ENCODE data around the gene NFX1. TPM values are rescaled to one million over a fixed set of nuclear protein-coding genes. Genes with fewer than 3 reads are reported as not detected.
"Not testable (repeated sequence)": the region's sequence is repeated elsewhere in the genome, so short reads cannot be mapped to it uniquely, and the experiment has no call there.

NFX1 gene
- polyA plus RNA-seq, 3 donors from 2014 or later, result 8.8 to 27.0 (median 11.8) TPM

DNA sequence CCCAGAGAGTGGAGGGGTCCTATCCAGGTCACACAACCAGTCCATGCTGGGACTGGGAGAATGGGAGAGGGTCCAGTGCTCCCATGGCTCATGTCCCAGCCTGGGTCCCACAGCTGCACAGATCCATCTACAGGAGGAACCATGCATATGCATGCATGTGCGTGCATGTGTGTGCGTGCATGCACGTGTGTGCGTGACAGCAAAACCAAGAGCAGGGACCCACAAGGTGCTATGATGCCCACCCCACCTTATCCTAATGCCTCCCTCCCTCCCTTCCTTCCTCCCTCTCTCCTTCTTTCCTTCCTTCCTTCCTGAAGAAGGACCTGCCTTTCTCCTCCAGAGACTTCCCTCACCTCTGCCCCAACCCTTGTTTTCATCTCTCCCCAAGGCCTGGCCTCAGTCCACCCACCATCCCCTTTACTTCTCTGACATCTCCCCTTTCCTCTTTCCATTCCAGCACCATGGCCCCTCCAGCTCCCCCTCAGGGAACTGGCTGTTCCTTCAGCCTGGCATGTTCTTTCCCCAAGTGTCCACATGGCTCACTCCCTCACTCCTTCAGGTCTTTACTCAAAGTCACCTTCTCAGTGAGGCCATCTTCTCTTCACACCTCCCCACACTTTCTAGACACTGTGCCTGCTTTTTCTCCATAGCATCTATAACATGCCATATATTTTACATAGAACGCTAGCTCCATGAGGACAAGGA, 90.2 kb downstream of the NFX1 start:
- no peaks in the 10 kb centered on the region for H3K4me1 Mint-ChIP-seq
- no peak overlapping the region for H3K27ac Mint-ChIP-seq
- H3K27me3 Mint-ChIP-seq (ENCODE audit: low read depth in 3 of 3), result peaks cover 0 to 4% (median 4%) of the 10 kb centered on the region in 3 donors
- no peaks in the 10 kb centered on the region for H3K36me3 Mint-ChIP-seq
- H3K4me3 Mint-ChIP-seq, result no peak overlapping the region
- no peaks in the 10 kb centered on the region for H3K9me3 Mint-ChIP-seq
- DNase-seq, result no peak

GRCh38 chr9:33381231-33381791, 91.0 kb downstream of the NFX1 start:
- Mint-ChIP-seq H3K27ac (no peak overlapping the region), H3K9me3 (no peaks in the 10 kb centered on the region), H3K4me3 (no peak overlapping the region), H3K36me3 (no peaks in the 10 kb centered on the region), H3K27me3 (ENCODE audit: low read depth in 3 of 3) (peaks cover 0 to 4% (median 4%) of the 10 kb centered on the region in 3 donors), H3K4me1 (no peaks in the 10 kb centered on the region)
- no peak for DNase-seq

GRCh38 chr9:33382397-33382796, 92.1 kb downstream of the NFX1 start:
- not testable (repeated sequence) for H3K27ac Mint-ChIP-seq; DNase-seq; H3K27me3 Mint-ChIP-seq (ENCODE audit: low read depth in 3 of 3); H3K4me1 Mint-ChIP-seq; H3K4me3 Mint-ChIP-seq; H3K36me3 Mint-ChIP-seq; H3K9me3 Mint-ChIP-seq

GRCh38 chr9:33383396-33383795, 93.1 kb downstream of the NFX1 start:
- not testable (repeated sequence) for H3K4me1 Mint-ChIP-seq; DNase-seq; H3K27me3 Mint-ChIP-seq (ENCODE audit: low read depth in 3 of 3); H3K4me3 Mint-ChIP-seq; H3K27ac Mint-ChIP-seq; H3K9me3 Mint-ChIP-seq; H3K36me3 Mint-ChIP-seq

DNA sequence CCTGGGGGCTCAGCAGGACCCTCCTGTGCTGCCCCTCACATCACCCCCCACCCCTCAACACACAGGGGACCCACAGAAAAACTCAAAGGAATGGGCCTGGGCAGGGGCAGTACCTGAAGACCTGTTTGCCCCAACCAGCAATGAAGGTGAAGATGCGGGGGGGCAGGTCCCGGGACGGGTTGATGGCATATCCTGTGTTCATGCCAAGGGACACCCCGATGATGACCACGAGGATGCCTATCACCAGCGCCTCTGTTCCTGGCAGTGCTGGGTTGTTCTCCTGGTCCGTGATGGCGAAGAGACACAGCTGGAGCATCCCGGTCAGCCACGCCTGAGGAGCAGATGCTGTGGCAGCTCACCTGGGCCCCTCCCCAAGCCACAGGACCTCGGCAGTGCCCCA, 95.2 kb downstream of the NFX1 start:
- not testable (repeated sequence) for H3K27me3 Mint-ChIP-seq (ENCODE audit: low read depth in 3 of 3); H3K9me3 Mint-ChIP-seq; H3K4me1 Mint-ChIP-seq; H3K36me3 Mint-ChIP-seq; H3K4me3 Mint-ChIP-seq; H3K27ac Mint-ChIP-seq; DNase-seq

GRCh38 chr9:33385979-33386640, 95.8 kb downstream of the NFX1 start:
- H3K4me3 Mint-ChIP-seq, result not testable (repeated sequence)

GRCh38 chr9:33386641-33386996, 96.3 kb downstream of the NFX1 start:
- not testable (repeated sequence) for H3K4me1 Mint-ChIP-seq; H3K9me3 Mint-ChIP-seq; H3K36me3 Mint-ChIP-seq; H3K4me3 Mint-ChIP-seq; H3K27ac Mint-ChIP-seq; DNase-seq; H3K27me3 Mint-ChIP-seq (ENCODE audit: low read depth in 3 of 3)

More at GRCh38 chr9:33385979-33386640, 95.8 kb downstream of the NFX1 start:
- not testable (repeated sequence) for H3K4me1 Mint-ChIP-seq; H3K27me3 Mint-ChIP-seq (ENCODE audit: low read depth in 3 of 3); H3K36me3 Mint-ChIP-seq; H3K9me3 Mint-ChIP-seq; H3K27ac Mint-ChIP-seq; DNase-seq

DNA sequence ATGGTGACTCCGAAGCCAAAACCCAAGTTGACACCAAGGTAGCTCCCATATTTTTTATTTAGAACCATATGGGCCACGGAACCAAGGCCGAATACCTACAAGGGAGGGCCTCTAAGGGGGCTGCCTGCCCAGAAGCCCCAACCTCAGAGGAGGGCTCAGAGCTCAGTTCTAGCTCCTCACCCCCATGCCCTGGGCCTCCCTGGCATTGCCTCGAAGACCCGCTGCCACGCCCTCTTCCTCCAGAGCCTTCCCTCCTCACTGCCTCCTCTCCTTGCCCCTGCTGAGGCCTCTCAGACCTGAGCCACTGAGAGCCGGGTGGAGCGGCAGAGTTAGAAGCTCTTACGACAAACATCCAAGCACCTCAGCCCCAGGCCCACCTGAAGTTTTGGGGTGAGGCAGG, 96.7 kb downstream of the NFX1 start:
- H3K27ac Mint-ChIP-seq; DNase-seq; H3K4me3 Mint-ChIP-seq; H3K27me3 Mint-ChIP-seq (ENCODE audit: low read depth in 3 of 3); H3K9me3 Mint-ChIP-seq; H3K4me1 Mint-ChIP-seq; H3K36me3 Mint-ChIP-seq: not testable (repeated sequence)

GRCh38 chr9:33388110-33388994, 98.0 kb downstream of the NFX1 start:
- Mint-ChIP-seq H3K9me3 (no peaks in the 10 kb centered on the region), H3K4me1 (no peaks in the 10 kb centered on the region), H3K36me3 (no peaks in the 10 kb centered on the region), H3K4me3 (no peak overlapping the region), H3K27me3 (ENCODE audit: low read depth in 3 of 3) (peaks cover 0 to 4% (median 2%) of the 10 kb centered on the region in 3 donors), H3K27ac (no peak overlapping the region)
- no peak for DNase-seq

- H3K4me3 Mint-ChIP-seq; H3K27me3 Mint-ChIP-seq (ENCODE audit: low read depth in 3 of 3); H3K27ac Mint-ChIP-seq; H3K9me3 Mint-ChIP-seq; H3K36me3 Mint-ChIP-seq; DNase-seq; H3K4me1 Mint-ChIP-seq: not testable (repeated sequence)
Observed at GRCh38 chr9:33391111-33391771, 100.9 kb downstream of the NFX1 start.

DNA sequence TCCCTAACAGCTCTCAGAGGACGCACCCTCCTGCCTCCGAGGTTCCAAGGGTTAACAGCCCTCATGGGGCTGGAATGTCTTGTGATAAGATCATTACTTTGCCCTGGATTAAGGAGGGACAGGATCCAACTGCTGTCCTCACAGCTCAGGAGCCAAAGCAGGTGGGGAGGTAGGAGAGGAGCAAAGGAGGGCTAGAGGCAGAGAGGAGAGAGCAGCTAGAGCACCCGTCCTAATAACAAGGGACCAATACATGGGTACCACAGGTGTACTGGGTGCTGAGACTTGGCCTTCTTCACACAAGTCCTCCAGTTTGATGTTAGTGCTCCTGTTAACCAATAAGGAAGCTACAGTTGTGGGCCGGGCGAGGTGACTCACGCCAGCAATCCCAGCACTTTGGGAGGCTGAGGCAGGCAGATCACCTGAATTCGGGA, 102.3 kb downstream of the NFX1 start:
- H3K36me3 Mint-ChIP-seq; H3K4me3 Mint-ChIP-seq; H3K4me1 Mint-ChIP-seq; DNase-seq; H3K9me3 Mint-ChIP-seq; H3K27me3 Mint-ChIP-seq (ENCODE audit: low read depth in 3 of 3); H3K27ac Mint-ChIP-seq: not testable (repeated sequence)

DNA sequence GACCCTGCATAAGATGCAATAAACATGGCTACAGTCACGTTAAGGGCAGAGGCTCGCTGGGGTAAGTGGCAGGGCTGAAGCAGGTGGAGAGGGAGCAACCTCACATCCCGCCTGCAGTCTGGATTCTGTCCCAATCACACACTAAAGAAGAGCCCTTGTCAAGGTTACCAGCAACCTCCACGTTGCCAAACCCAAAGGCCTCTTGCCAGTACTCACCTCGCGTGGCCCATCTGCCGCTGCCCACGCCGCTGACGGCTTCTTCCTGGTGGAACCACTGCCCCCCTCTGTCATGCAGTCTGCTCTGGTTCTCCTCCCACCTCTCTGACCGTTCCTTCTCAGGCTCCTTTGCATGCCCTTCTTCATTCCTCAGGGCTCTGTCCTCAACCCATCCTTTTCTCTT, 103.3 kb downstream of the NFX1 start:
- Mint-ChIP-seq H3K27ac (no peak overlapping the region), H3K4me3 (no peak overlapping the region), H3K27me3 (ENCODE audit: low read depth in 3 of 3) (peaks cover 0 to 4% (median 2%) of the 10 kb centered on the region in 3 donors), H3K9me3 (no peaks in the 10 kb centered on the region), H3K36me3 (no peaks in the 10 kb centered on the region), H3K4me1 (no peaks in the 10 kb centered on the region)
- DNase-seq, result no peak

- not testable (repeated sequence) for H3K4me3 Mint-ChIP-seq; DNase-seq; H3K9me3 Mint-ChIP-seq; H3K4me1 Mint-ChIP-seq; H3K27me3 Mint-ChIP-seq (ENCODE audit: low read depth in 3 of 3); H3K36me3 Mint-ChIP-seq; H3K27ac Mint-ChIP-seq
Observed at GRCh38 chr9:33393986-33394385, 103.7 kb downstream of the NFX1 start.
